HCT116 (cell line): ENCODE results near the gene SNHG17. TPM values are rescaled to one million over a fixed set of nuclear protein-coding genes. Genes with fewer than 3 reads are reported as not detected.

Source experiments
- ATAC-seq: fragments of 200-7000 bp; cut with Tn5 transposase; 2 replicates; pipeline ENCODE4 v1.9.1; 2020; ENCODE audit warnings: mild to moderate bottlenecking, moderate library complexity
- BruUV-seq: library from RNA; stranded (reverse); fragments of 400-500 nt; replicated peaks from 2 replicates; lab custom pipeline; 2021; lab: Mats Ljungman, UMichigan
- CTCF ChIA-PET: fragments of 300-600 bp; sonication (Branson Sonifier 250); formaldehyde crosslinking; loops from one replicate; lab custom pipeline; 2021; ENCODE audit warnings: antibody characterized with exemption; lab: Charles Lee
- POLR2A ChIA-PET: fragments of 300-600, 350-600 bp; sonication (Branson Sonifier 250); formaldehyde crosslinking; loops from one replicate; lab custom pipeline; 2021; ENCODE audit warnings: antibody characterized with exemption; lab: Charles Lee
- RAD21 ChIA-PET, 2 experiments: fragments of 300-600 bp; sonication (Branson Sonifier 250); formaldehyde crosslinking; loops; one replicate each; lab custom pipeline; 2023; ENCODE audit warnings: low total read pairs in 2 of 2; ENCODE audit not compliant: uncharacterized antibody in 2 of 2, unreplicated experiment in 2 of 2, low non-redundant PET in 1 of 2; lab: Charles Lee
- DNase-seq: peaks from one replicate; pipeline ENCODE4 v3.0.0-alpha.2; 2010; ENCODE audit warnings: low read depth, low spot score
- H2AFZ ChIP-seq: fragments of 200-600 bp; shearing (Covaris generic), sonication (generic); 2 replicates; pipeline ENCODE4 v1.6.1; 2017; ENCODE audit warnings: low read depth, mixed run types, mixed read lengths, antibody characterized with exemption, low read length; ENCODE audit not compliant: poor library complexity, severe bottlenecking
- H3K27ac ChIP-seq: 2 replicates; pipeline ENCODE4 v1.5.1; 2012; ENCODE audit warnings: low read depth, low read length
- H3K27me3 ChIP-seq: fragments of 200-600 bp; sonication (generic); 2 replicates; pipeline ENCODE4 v1.6.1; 2016; ENCODE audit warnings: mixed run types, low read length, mixed read lengths; ENCODE audit not compliant: insufficient read depth
- H3K36me3 ChIP-seq, 2 experiments: fragments of 200-500 bp in 1 of 2; fragments of 200-600 bp in 1 of 2; sonication (Bioruptor generic) in 1 of 2; sonication (generic) in 1 of 2; 2 replicates each; pipeline versions ENCODE4 v1.5.1 to v1.6.1; 2014 to 2016; ENCODE audit warnings: low read length in 2 of 2, inconsistent platforms in 1 of 2, mixed read lengths in 1 of 2, mixed run types in 1 of 2; ENCODE audit not compliant: insufficient read depth in 2 of 2, control insufficient read depth in 1 of 2
- H3K4me1 ChIP-seq, 2 experiments: fragments of 200-600 bp in 1 of 2; sonication (generic) in 1 of 2; 2 replicates each; pipeline versions ENCODE4 v1.5.1 to v1.6.1; 2012 to 2017; ENCODE audit warnings: low read length in 2 of 2, inconsistent platforms in 1 of 2, mild to moderate bottlenecking in 1 of 2, mixed read lengths in 1 of 2, mixed run types in 1 of 2, moderate library complexity in 1 of 2; ENCODE audit not compliant: insufficient read depth in 2 of 2, control insufficient read depth in 1 of 2
- H3K4me2 ChIP-seq: fragments of 200-600 bp; sonication (generic); 2 replicates; pipeline ENCODE4 v1.6.1; 2017; ENCODE audit warnings: mixed run types, low read length, mixed read lengths
- H3K4me3 ChIP-seq, 2 experiments: fragments of 200-600 bp in 1 of 2; sonication (generic) in 1 of 2; replicated peaks in 1 of 2; 2 replicates each; pipeline ENCODE4 v1.5.1; 2011 to 2016; ENCODE audit warnings: low read length in 2 of 2, control low read depth in 1 of 2, low read depth in 1 of 2, mild to moderate bottlenecking in 1 of 2, mixed read lengths in 1 of 2, mixed run types in 1 of 2
- H3K79me2 ChIP-seq: fragments of 200-600 bp; sonication (generic); 2 replicates; pipeline ENCODE4 v1.6.1; 2017; ENCODE audit warnings: mild to moderate bottlenecking, mixed run types, low read length, moderate library complexity, mixed read lengths; ENCODE audit not compliant: insufficient read depth
- H3K9ac ChIP-seq: fragments of 200-600 bp; sonication (generic); 2 replicates; pipeline ENCODE4 v1.6.1; 2016; ENCODE audit warnings: low read length, mixed read lengths
- H3K9me2 ChIP-seq: fragments of 200-600 bp; sonication (generic), shearing (Covaris generic); 2 replicates; pipeline ENCODE4 v1.6.1; 2017; ENCODE audit warnings: mixed run types, mild to moderate bottlenecking, moderate library complexity; ENCODE audit not compliant: insufficient read depth
- H3K9me3 ChIP-seq, 2 experiments: fragments of 200-500 bp in 1 of 2; fragments of 200-600 bp in 1 of 2; sonication (Bioruptor generic) in 1 of 2; sonication (generic) in 1 of 2; 2 replicates each; pipeline ENCODE4 v1.6.1; 2014 to 2017; ENCODE audit warnings: low read length in 2 of 2, mixed read lengths in 2 of 2, inconsistent platforms in 1 of 2, low read depth in 1 of 2, mild to moderate bottlenecking in 1 of 2, mixed run types in 1 of 2, moderate library complexity in 1 of 2; ENCODE audit not compliant: control insufficient read depth in 1 of 2, insufficient read depth in 1 of 2
- H4K20me1 ChIP-seq: fragments of 200-600 bp; sonication (generic), shearing (Covaris generic); 2 replicates; pipeline ENCODE4 v1.6.1; 2017; ENCODE audit warnings: mixed run types, mild to moderate bottlenecking, moderate library complexity; ENCODE audit not compliant: insufficient read depth
- CBX3 ChIP-seq: IDR thresholded peaks from 2 replicates; pipeline ENCODE4 v1.6.1; 2012; ENCODE audit warnings: low read depth
- CTCF ChIP-seq, 3 experiments: fragments of 200-600 bp in 1 of 3; sonication (generic) in 1 of 3; IDR thresholded peaks in 2 of 3; conservative IDR thresholded peaks in 1 of 3; 2 replicates each; pipeline ENCODE4 v1.5.1; 2012 to 2017; ENCODE audit warnings: low read depth in 2 of 3, low read length in 2 of 3, antibody characterized with exemption in 1 of 3, borderline replicate concordance in 1 of 3, control low read depth in 1 of 3, mild to moderate bottlenecking in 1 of 3, mixed read lengths in 1 of 3, mixed run types in 1 of 3, moderate library complexity in 1 of 3; ENCODE audit not compliant: insufficient read depth in 1 of 3
- EGR1 ChIP-seq: IDR thresholded peaks from 2 replicates; pipeline ENCODE4 v1.6.1; 2012; ENCODE audit warnings: low read depth
- ELF1 ChIP-seq: IDR thresholded peaks from 2 replicates; pipeline ENCODE4 v1.6.1; 2012; ENCODE audit warnings: low read depth, borderline replicate concordance
- EZH2 ChIP-seq: fragments of 200-600 bp; sonication (generic); IDR thresholded peaks from 2 replicates; pipeline ENCODE4 v1.6.1; 2017; ENCODE audit warnings: antibody characterized with exemption, mixed run types
- EZH2phosphoT487 ChIP-seq: fragments of 200-600 bp; IDR thresholded peaks from 2 replicates; pipeline ENCODE4 v1.6.1; 2018; ENCODE audit warnings: antibody characterized with exemption, borderline replicate concordance
- FOSL1 ChIP-seq: IDR thresholded peaks from 2 replicates; pipeline ENCODE4 v1.6.1; 2012; ENCODE audit warnings: low read depth
- POLR2AphosphoS5 ChIP-seq: IDR thresholded peaks from 2 replicates; pipeline ENCODE4 v1.6.1; 2011; ENCODE audit warnings: mild to moderate bottlenecking, low read depth, low read length, moderate library complexity
- RAD21 ChIP-seq: IDR thresholded peaks from 2 replicates; pipeline ENCODE4 v1.6.1; 2012; ENCODE audit warnings: low read depth, mild to moderate bottlenecking
- SIN3A ChIP-seq: IDR thresholded peaks from 2 replicates; pipeline ENCODE4 v1.6.1; 2012; ENCODE audit warnings: low read depth
- SRF ChIP-seq: IDR thresholded peaks from 2 replicates; pipeline ENCODE4 v1.6.1; 2012; ENCODE audit warnings: low read depth
- TCF7L2 ChIP-seq: IDR thresholded peaks from 2 replicates; pipeline ENCODE4 v1.7.0; 2011; ENCODE audit warnings: borderline replicate concordance, inconsistent platforms; ENCODE audit not compliant: insufficient read depth, insufficient read length; ENCODE audit errors: extremely low read depth
- YY1 ChIP-seq: IDR thresholded peaks from 2 replicates; pipeline ENCODE4 v1.6.1; 2011; ENCODE audit warnings: low read length, low read depth, moderate library complexity, mild to moderate bottlenecking; ENCODE audit not compliant: insufficient replicate concordance; ENCODE audit errors: extremely low read depth
- ZBTB33 ChIP-seq: IDR thresholded peaks from 2 replicates; pipeline ENCODE4 v1.6.1; 2011; ENCODE audit warnings: mild to moderate bottlenecking, low read length, moderate library complexity; ENCODE audit not compliant: insufficient replicate concordance; ENCODE audit errors: extremely low read depth
- ZFX ChIP-seq: fragments of 450-650 bp; IDR thresholded peaks from 2 replicates; pipeline ENCODE4 v1.6.1; 2017
- ZNF274 ChIP-seq: fragments of 200-500 bp; sonication (Bioruptor generic); IDR thresholded peaks from 2 replicates; pipeline ENCODE4 v1.6.1; 2014; ENCODE audit warnings: mild to moderate bottlenecking, low read depth, low read length, inconsistent platforms
- intact Hi-C: fragments of 100-400 bp; cut with micrococcal nuclease; formaldehyde crosslinking; loops from 2 replicates; pipeline ENCODE4 v1.10.0; 2022
- total RNA-seq: library from RNA; stranded (reverse); gene quantifications from one replicate; pipeline ENCODE4 v1.2.1, GENCODE V29; 2021; ENCODE audit not compliant: unreplicated experiment
- TF ChIP-seq, protein P1 (sequence below): IDR thresholded peaks from 2 replicates; pipeline ENCODE4 v1.6.1; 2012
- TF ChIP-seq, protein P2 (sequence below): IDR thresholded peaks from 2 replicates; pipeline ENCODE4 v1.6.1; 2012
- TF ChIP-seq, protein P3 (sequence below): IDR thresholded peaks from 2 replicates; pipeline ENCODE4 v1.6.1; 2012; ENCODE audit warnings: low read depth

Gene SNHG17
- total RNA-seq, 1 experiment from 2014 or later = 65.7 TPM

DNA sequence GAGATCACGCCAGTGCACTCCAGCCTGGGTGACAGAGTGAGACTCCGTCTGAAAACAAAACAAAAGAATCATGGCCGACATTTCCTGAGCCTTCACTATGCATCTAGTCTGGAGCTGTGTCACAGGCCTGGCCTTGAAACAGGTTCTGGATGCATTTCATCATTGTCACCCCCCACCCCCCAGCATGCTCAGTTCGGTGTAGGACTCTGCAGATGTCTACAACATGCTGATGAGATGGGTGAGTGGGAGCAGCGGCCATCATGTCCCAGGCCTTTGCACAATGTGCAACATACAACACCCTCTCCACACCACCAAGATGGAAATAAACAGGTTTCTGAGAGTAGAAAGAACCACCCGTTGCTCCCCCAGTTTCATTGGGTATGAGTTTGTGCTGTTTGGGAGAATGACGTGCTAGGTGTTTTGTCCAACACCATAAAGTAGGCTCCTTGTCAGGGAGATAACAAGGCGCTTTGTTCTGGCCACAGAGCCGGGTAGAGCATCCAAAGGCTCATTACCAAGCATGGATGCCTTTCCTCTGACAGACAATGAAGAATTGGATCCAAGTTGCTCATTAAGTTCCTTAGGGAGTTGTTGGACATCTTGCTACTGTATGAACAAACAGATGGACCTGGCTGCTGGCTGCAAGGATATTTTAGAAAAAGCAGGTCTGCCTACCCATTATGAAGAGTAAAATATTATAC, 22.1 kb downstream of the SNHG17 start:
- Histone ChIP-seq H3K4me2 (no peak overlapping the region), H3K27ac (no peak overlapping the region), H3K4me1 (no peaks in the 10 kb centered on the region; a peak in 1 of 4 replicates), H3K9me2 (no peaks in the 10 kb centered on the region), H3K9me3 (no peaks in the 10 kb centered on the region), H3K36me3 (peaks cover 3 to 13% of the 10 kb centered on the region in 2 experiments; a peak in 2 of 4 replicates), H3K9ac (no peak overlapping the region), H3K27me3 (no peaks in the 10 kb centered on the region), H4K20me1 (no peaks in the 10 kb centered on the region), H3K4me3 (no peak overlapping the region), H3K79me2 (no peaks in the 10 kb centered on the region), H2AFZ (no peak overlapping the region)
- ATAC-seq = no peak
- POLR2A ChIA-PET = no interaction called here
- RAD21 ChIA-PET = no interaction called here
- no TSS peak for BruUV-seq
- CTCF ChIA-PET = interaction anchor here (1.4 kb wide), 1 partner anchor 22 kb away, joined by 4 read pairs; the partner anchor contains the start of gene SNHG17
- DNase-seq = no peak
- intact Hi-C loops = no loop called here
- no peak for TF ChIP-seq ZNF274
- TF ChIP-seq CBX3 = no peak
- no peak for TF ChIP-seq FOSL1
- TF ChIP-seq, protein P1, sequence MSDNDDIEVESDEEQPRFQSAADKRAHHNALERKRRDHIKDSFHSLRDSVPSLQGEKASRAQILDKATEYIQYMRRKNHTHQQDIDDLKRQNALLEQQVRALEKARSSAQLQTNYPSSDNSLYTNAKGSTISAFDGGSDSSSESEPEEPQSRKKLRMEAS = no peak
- TF ChIP-seq EZH2 = no peak
- TF ChIP-seq EGR1 = no peak
- no peak for TF ChIP-seq SIN3A
- TF ChIP-seq ZFX = no peak
- TF ChIP-seq ZBTB33 = no peak
- TF ChIP-seq, protein P2, sequence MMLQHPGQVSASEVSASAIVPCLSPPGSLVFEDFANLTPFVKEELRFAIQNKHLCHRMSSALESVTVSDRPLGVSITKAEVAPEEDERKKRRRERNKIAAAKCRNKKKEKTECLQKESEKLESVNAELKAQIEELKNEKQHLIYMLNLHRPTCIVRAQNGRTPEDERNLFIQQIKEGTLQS = no peak
- TF ChIP-seq RAD21 = no peak
- TF ChIP-seq TCF7L2 = no peak
- no peak for TF ChIP-seq EZH2phosphoT487
- no peak for TF ChIP-seq YY1
- TF ChIP-seq, protein P3, sequence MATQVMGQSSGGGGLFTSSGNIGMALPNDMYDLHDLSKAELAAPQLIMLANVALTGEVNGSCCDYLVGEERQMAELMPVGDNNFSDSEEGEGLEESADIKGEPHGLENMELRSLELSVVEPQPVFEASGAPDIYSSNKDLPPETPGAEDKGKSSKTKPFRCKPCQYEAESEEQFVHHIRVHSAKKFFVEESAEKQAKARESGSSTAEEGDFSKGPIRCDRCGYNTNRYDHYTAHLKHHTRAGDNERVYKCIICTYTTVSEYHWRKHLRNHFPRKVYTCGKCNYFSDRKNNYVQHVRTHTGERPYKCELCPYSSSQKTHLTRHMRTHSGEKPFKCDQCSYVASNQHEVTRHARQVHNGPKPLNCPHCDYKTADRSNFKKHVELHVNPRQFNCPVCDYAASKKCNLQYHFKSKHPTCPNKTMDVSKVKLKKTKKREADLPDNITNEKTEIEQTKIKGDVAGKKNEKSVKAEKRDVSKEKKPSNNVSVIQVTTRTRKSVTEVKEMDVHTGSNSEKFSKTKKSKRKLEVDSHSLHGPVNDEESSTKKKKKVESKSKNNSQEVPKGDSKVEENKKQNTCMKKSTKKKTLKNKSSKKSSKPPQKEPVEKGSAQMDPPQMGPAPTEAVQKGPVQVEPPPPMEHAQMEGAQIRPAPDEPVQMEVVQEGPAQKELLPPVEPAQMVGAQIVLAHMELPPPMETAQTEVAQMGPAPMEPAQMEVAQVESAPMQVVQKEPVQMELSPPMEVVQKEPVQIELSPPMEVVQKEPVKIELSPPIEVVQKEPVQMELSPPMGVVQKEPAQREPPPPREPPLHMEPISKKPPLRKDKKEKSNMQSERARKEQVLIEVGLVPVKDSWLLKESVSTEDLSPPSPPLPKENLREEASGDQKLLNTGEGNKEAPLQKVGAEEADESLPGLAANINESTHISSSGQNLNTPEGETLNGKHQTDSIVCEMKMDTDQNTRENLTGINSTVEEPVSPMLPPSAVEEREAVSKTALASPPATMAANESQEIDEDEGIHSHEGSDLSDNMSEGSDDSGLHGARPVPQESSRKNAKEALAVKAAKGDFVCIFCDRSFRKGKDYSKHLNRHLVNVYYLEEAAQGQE = no peak
- no peak for TF ChIP-seq ELF1
- no peak for TF ChIP-seq SRF
- no peak for TF ChIP-seq POLR2AphosphoS5
- no peak for TF ChIP-seq CTCF (IDR thresholded peaks at IDR 0.05 in 2 of 3, conservative IDR thresholded peaks at IDR 0.05 in 1 of 3; ENCODE audit: borderline replicate concordance in 1 of 3, insufficient read depth in 1 of 3, low read depth in 2 of 3, low read length in 2 of 3)
